Panc1 (cell line): ENCODE data around the gene TOLLIP. TPM values are rescaled to one million over a fixed set of nuclear protein-coding genes. Genes with fewer than 3 reads are reported as not detected.

Experiments used
- ATAC-seq: fragments of 200-7000 bp; cut with Tn5 transposase; 2 replicates; pipeline ENCODE4 v1.9.1; 2020; ENCODE audit warnings: mild to moderate bottlenecking, moderate library complexity
- BruUV-seq: library from RNA; stranded (reverse); fragments of 400-500 nt; replicated peaks from 2 replicates; lab custom pipeline; 2021; lab: Mats Ljungman, UMichigan
- CTCF ChIA-PET: fragments of 300-600 bp; sonication (Branson Sonifier 250); formaldehyde crosslinking; loops from one replicate; lab custom pipeline; 2022; ENCODE audit warnings: antibody characterized with exemption; lab: Charles Lee
- POLR2A ChIA-PET: fragments of 300-600 bp; sonication (Branson Sonifier 250); formaldehyde crosslinking; loops from one replicate; lab custom pipeline; 2022; ENCODE audit warnings: antibody characterized with exemption; lab: Charles Lee
- DNase-seq: peaks from one replicate; pipeline ENCODE4 v3.0.0-alpha.2; 2010; ENCODE audit warnings: low read depth, low spot score
- H3K27ac ChIP-seq: 2 replicates; pipeline ENCODE4 v1.5.1; 2011; ENCODE audit warnings: mild to moderate bottlenecking, low read length, inconsistent platforms
- H3K27me3 ChIP-seq: fragments of 200-500 bp; sonication (Bioruptor generic); 2 replicates; pipeline ENCODE4 v1.6.0; 2014; ENCODE audit warnings: low read length, inconsistent platforms; ENCODE audit not compliant: control insufficient read depth, insufficient read depth
- H3K36me3 ChIP-seq: fragments of 200-500 bp; sonication (Bioruptor generic); 2 replicates; pipeline ENCODE4 v1.5.1; 2014; ENCODE audit warnings: inconsistent platforms, mild to moderate bottlenecking, low read length, moderate library complexity; ENCODE audit not compliant: control insufficient read depth, insufficient read depth
- H3K4me1 ChIP-seq: 2 replicates; pipeline ENCODE4 v1.5.1; 2011; ENCODE audit warnings: inconsistent platforms, mild to moderate bottlenecking, low read length, moderate library complexity; ENCODE audit not compliant: control insufficient read depth, insufficient read depth
- H3K4me3 ChIP-seq, 2 experiments: 2 replicates each; pipeline ENCODE4 v1.5.1; 2011 to 2012; ENCODE audit warnings: low read depth in 2 of 2, low read length in 2 of 2, mild to moderate bottlenecking in 2 of 2, inconsistent platforms in 1 of 2, moderate library complexity in 1 of 2
- H3K9me3 ChIP-seq: fragments of 200-500 bp; sonication (Bioruptor generic); 2 replicates; pipeline ENCODE4 v1.5.1; 2014; ENCODE audit warnings: low read depth, mild to moderate bottlenecking, inconsistent platforms, low read length, moderate library complexity; ENCODE audit not compliant: control insufficient read depth, insufficient read depth
- POLR2AphosphoS5 ChIP-seq: IDR thresholded peaks from 2 replicates; pipeline ENCODE4 v1.6.1; 2012; ENCODE audit warnings: mild to moderate bottlenecking, low read depth, low read length, moderate library complexity
- REST ChIP-seq, 2 experiments: IDR thresholded peaks; 2 replicates each; pipeline ENCODE4 v1.6.1; 2011 to 2012; ENCODE audit warnings: low read depth in 2 of 2, control low read depth in 1 of 2, low read length in 1 of 2, mild to moderate bottlenecking in 1 of 2, moderate library complexity in 1 of 2; ENCODE audit not compliant: insufficient read depth in 1 of 2
- SIN3A ChIP-seq: IDR thresholded peaks from 2 replicates; pipeline ENCODE4 v1.6.1; 2012; ENCODE audit warnings: low read depth, mild to moderate bottlenecking, low read length, moderate library complexity, borderline replicate concordance; ENCODE audit not compliant: insufficient read depth
- TCF7L2 ChIP-seq: IDR thresholded peaks from 2 replicates; pipeline ENCODE4 v1.6.1; 2011; ENCODE audit warnings: mild to moderate bottlenecking, low read depth, low read length, inconsistent platforms
- in situ Hi-C: cut with HindIII; loops from 2 replicates; pipeline ENCODE4 v1.10.0; 2016; ENCODE audit warnings: low sequenced_read_pairs, low pct_unique_long_range_greater_than_20kb
- intact Hi-C: fragments of 100-400 bp; cut with micrococcal nuclease; formaldehyde crosslinking; loops from one replicate; pipeline ENCODE4 v1.10.0; 2022; ENCODE audit not compliant: unreplicated experiment
- total RNA-seq: library from RNA; stranded (reverse); gene quantifications from one replicate; pipeline ENCODE4 v1.2.1, GENCODE V29; 2021; ENCODE audit not compliant: unreplicated experiment
- TF ChIP-seq, protein P1 (sequence below): fragments of 450-650 bp; IDR thresholded peaks from 2 replicates; pipeline ENCODE4 v1.5.1; 2017; ENCODE audit warnings: mild to moderate bottlenecking

TOLLIP gene
- total RNA-seq, 1 experiment from 2014 or later: 141 TPM

DNA sequence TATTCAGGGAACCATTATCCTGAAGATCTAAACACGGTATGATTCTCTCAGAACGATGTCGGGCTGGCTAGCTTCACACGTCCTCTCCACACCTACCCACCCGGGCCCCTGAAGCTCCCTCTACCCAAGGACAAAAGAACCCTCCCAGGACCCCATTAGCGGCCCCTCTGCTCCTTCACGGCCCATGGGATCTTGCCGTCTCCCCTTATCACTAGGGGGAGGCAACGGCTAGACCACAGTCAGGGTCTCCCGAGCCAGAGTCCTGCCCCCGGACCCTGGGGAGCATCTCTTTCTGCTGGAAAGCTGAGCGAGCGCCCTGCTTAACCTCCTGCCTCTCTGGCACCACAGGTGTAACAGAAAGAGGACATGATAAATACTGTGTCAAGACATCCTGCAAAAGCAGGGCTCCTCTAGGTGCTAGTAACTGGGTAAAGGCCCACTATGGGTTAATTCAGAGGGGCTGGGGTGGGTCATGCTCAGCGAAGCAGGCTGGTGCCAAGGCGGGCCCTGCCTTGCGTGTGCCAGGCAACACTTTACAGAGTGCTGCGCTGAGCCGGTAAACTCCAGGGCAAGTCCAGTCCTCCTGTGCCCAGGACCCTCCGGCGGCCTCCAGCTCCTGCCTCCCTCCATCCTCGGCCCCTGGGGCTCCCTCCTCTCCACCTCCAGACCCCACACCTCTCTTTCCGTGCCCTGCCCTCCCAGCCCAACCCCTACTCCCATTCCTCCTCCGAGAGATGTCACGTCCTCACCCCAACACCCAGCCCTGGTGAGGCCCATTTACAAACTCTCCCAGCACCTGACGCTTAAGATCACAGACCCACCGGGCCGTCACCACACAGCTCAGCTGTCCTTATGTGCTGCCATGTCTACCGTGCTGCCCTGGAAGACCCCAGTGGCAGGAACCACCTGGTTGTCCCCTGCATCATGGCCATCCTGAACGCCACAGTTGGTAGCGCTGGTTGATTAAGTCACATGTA, 3.0 kb downstream of the TOLLIP start:
- Histone ChIP-seq H3K27me3 (no peaks in the 10 kb centered on the region), H3K36me3 (no peaks in the 10 kb centered on the region), H3K4me1 (peaks cover 27% of the 10 kb centered on the region), H3K27ac (no peak overlapping the region), H3K9me3 (no peaks in the 10 kb centered on the region), H3K4me3 (no peak overlapping the region)
- ChIA-PET POLR2A (no interaction called here), CTCF (no interaction called here)
- ATAC-seq (no peak), DNase-seq (no peak)
- in situ Hi-C loops: no loop called here
- intact Hi-C loops: loop anchor here (10.0 kb wide), 1 partner anchor 208 kb away; no protein-coding TSS in a partner anchor
- no TSS peak for BruUV-seq
- TF ChIP-seq TCF7L2 (no peak), SIN3A (no peak)
- TF ChIP-seq, protein P1, sequence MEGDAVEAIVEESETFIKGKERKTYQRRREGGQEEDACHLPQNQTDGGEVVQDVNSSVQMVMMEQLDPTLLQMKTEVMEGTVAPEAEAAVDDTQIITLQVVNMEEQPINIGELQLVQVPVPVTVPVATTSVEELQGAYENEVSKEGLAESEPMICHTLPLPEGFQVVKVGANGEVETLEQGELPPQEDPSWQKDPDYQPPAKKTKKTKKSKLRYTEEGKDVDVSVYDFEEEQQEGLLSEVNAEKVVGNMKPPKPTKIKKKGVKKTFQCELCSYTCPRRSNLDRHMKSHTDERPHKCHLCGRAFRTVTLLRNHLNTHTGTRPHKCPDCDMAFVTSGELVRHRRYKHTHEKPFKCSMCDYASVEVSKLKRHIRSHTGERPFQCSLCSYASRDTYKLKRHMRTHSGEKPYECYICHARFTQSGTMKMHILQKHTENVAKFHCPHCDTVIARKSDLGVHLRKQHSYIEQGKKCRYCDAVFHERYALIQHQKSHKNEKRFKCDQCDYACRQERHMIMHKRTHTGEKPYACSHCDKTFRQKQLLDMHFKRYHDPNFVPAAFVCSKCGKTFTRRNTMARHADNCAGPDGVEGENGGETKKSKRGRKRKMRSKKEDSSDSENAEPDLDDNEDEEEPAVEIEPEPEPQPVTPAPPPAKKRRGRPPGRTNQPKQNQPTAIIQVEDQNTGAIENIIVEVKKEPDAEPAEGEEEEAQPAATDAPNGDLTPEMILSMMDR: no peak

DNA sequence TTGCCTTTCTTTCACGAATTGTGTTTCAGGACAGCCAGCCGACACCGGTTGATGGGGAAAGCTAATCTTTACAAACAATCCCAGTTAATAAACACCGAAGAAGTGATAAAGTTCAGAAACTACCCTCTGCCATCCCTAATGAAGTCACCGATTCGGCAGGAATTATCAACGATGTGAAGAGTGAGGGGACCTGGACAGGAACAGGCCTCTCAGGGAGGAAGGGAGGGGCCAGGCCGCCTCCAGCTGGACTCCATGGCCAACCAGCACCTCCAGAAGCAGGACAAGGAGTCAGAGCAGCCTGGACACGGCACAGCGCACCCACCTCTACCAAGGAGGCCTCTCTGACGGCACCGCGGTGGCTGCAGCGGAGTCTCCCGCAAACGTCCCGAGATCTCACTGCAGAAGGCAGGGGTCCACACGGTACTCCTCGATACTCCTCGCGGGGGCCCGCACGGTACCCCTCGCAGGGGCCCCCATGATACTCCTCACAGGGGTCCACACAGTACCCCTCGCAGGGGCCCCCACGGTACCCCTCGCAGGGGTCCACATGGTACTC, 3.9 kb downstream of the TOLLIP start:
- Histone ChIP-seq H3K9me3 (no peaks in the 10 kb centered on the region), H3K27ac (no peak overlapping the region), H3K4me3 (no peak overlapping the region), H3K27me3 (no peaks in the 10 kb centered on the region), H3K4me1 (peaks cover 20% of the 10 kb centered on the region), H3K36me3 (no peaks in the 10 kb centered on the region)
- CTCF ChIA-PET: no interaction called here
- DNase-seq: no peak
- ATAC-seq: no peak
- no peak for TF ChIP-seq REST (IDR thresholded peaks at IDR 0.05; ENCODE audit: insufficient read depth in 1 of 2, low read depth in 2 of 2, low read length in 1 of 2)
- no peak for TF ChIP-seq SIN3A
- TF ChIP-seq, protein P1: no peak
- no peak for TF ChIP-seq POLR2AphosphoS5
- TF ChIP-seq TCF7L2: no peak
- intact Hi-C loops: loop anchor here (10.0 kb wide), 1 partner anchor 209 kb away; no protein-coding TSS in a partner anchor
- no TSS peak for BruUV-seq
- in situ Hi-C loops: no loop called here
- POLR2A ChIA-PET: no interaction called here
